ENCODE measurements around the gene APOE.

- no peak for TF ChIP-seq CTCF (IDR thresholded peaks at IDR 0.05)
- no peak for TF ChIP-seq POLR2A (IDR thresholded peaks at IDR 0.05)
- no peak for TF ChIP-seq POLR2AphosphoS5 (IDR thresholded peaks at IDR 0.05)
These were observed 34.1 kb downstream of the APOE start for GRCh38 chr19:44939668-44940067.

All from gastroesophageal sphincter (tissue), 3 donors.